GF-D8 (cell line): ENCODE data around the gene TLE4.

Experiments
- DNase-seq: peaks from one replicate; lab custom pipeline; 2025; lab: John Stamatoyannopoulos, UW

The TLE4 gene

DNA sequence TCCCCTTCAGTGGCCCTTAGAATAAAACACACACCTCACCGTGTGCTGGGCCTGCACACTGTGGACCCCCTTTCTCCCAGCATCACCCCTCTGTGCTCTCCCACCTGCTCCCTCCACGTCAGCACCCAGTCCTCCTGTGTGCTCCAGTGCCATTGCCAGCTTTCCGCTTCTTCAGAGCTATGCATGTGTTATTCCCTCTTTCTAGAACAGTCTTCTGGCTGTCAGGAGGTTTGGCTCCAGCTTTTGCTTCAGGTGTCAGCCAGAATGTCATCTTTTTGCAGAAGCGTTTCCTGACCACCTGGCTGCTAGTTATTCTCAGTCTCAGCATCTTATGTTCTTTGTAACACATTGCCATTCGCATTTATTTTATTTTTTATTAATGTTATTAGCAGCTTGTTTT, 119.7 kb downstream of the TLE4 start:
- no peak for DNase-seq

DNA sequence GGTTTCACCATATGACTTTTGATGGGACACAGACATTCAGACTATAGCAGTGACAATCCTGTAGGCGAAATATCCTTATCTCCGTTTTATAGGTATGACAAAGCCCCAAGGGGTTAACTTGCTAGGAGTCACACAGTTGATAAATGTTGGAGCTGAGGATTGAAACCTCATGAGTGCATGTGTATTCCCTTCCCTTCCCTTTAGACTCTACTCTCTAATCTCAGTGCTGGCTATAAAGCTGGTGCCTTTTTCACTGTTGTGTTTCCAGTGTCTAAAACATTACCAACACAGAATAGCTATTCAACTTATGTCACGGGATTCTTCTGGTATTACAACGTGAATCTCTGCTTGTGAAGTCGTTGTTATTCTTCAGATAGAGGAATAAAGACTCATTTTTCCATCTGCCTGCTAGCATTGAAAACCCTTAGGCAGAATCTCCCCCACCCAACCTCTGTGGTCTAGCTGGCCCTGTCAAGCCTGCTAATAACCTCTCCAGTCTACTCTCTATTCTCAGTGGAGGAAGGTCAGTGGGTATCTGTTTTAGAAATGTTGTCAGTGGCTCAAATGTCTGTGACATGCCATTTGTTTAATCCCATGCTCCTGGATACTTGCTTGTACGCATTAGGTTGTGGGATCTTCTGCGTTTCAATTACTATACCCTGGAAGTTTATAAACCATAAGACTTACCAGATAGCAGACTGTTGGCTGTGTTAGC, 121.2 kb downstream of the TLE4 start:
- DNase-seq: no peak

DNA sequence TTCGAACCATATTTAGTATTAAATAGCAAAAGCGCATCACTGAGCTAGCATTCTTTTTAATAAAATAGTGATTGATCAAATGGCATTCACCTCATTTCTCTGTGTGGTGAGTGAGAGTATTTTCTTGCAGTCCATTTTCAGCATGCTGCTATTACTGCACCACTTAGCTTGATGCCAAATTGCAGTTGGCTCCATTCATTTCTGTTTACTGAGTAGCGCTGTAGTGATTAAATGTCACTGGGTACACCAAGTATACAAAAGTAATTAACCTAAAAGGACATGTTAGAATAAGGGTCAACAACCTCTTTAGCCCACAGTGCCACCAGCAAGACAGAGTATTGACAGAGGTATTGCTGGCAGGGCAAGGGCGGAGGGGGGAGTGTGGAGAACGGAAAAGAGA, 122.0 kb downstream of the TLE4 start:
- DNase-seq: no peak

GRCh38 chr9:79694208-79694607, 122.4 kb downstream of the TLE4 start:
- no peak for DNase-seq

GRCh38 chr9:79694676-79695400, 123.1 kb downstream of the TLE4 start:
- DNase-seq: no peak

DNA sequence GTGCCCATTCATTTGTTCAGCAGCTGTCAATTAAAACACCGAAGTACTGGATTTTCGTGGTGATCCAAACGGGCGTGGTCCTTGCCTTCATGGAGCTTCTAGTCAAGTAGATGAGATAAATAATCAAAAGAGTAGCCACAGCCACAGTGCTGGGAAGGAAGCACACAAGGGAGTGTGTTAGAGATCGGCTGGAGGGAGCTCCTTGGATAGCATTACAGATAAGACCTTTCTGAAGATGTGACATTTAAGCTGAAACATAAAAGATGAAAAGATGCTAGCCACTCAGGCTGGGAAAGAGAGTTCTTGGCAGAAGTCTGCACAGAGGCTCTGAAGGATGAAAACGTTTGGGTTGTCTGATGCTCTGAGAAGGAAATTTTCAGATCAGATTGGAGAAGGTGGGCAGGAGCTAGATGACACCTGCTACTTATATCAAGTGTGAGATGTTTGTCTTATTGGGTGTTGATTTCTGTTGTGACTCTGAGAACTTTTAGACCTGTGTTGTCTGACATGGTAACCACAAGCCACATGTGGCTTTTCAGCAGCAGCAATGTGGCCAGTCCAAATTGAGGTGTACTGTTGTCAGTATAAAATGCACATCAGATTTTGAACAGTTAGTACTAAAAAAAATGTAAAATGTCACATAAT, 123.9 kb downstream of the TLE4 start:
- DNase-seq: no peak

DNA sequence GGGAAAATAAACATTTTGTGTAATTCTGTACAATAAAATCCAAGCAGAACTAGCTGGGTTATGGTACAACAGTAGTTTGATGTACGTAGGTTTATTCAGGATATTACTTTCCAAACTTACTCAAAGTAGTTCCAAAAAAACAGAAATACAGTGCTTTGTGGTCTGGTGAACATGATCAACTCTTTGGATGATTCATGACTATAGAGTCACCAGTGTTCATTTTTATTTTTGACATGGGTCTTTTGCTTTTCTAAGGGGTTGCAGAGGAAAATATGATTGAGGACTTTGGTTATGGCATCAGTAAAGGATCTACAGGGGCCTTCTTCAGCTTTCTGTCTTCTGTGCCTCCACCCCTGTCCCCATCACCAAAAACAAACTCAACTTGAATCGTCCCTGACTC, 127.2 kb downstream of the TLE4 start:
- no peak for DNase-seq

GRCh38 chr9:79699479-79699878, 127.7 kb downstream of the TLE4 start:
- DNase-seq: no peak

DNA sequence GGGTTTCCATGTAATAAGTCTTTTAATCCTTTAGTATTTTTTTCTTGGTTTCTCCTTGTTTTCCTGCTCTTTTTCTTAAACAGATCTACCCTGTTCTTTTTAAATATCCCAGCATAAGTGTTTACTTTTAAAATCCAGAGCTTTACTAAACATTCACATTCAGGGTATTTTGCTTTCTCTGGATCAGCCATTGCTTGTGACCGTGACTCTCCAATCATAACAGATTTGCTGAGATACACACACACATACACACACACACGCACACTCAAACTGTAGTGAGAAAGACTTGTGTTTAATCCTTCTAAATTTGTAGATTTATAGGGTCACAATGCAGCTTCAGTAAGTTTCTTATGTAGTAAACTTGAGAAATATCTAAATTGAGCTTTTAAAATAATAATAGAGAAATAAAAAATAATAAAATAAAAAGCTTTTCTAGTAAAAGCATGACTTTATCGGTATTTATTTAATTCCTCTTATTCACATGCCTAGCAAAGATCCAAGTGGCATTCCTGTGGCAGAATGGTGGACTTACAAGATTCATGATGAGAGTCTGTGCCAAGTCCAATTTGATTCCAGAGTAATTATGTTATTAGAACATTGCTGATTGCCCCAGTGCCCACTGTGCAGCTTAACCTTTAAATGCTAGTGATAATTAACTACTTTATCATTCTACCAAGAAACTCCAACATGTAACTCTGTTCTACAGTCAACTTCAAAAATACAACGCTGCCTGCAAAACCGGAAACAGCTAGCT, 129.0 kb downstream of the TLE4 start:
- DNase-seq: no peak

GRCh38 chr9:79701651-79702050, 129.9 kb downstream of the TLE4 start:
- DNase-seq: peak; percentile 28

- DNase-seq: no peak
These were observed 133.9 kb downstream of the TLE4 start for GRCh38 chr9:79705704-79706103.

- DNase-seq: no peak
These were observed 134.7 kb downstream of the TLE4 start for GRCh38 chr9:79706512-79706911.

DNA sequence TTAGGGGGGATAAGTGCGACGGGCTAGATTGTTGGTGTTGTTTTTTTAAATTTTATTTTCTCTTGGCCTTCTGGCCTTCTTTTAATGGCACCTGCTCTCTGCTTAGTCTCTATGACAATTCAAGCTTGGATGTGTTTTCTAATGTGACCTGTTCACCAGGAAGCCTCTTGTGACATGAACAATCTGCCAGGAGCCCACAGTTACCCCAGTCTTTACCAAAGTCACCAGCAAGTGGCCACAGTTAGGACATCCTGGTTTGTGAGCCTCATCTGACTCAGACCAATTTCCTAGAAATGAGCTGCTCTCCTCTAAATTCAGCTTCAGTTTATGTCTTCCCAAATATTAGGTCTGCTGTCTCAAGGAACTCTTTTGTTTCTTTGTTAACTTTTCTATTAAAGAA, 135.8 kb downstream of the TLE4 start:
- DNase-seq: no peak

DNA sequence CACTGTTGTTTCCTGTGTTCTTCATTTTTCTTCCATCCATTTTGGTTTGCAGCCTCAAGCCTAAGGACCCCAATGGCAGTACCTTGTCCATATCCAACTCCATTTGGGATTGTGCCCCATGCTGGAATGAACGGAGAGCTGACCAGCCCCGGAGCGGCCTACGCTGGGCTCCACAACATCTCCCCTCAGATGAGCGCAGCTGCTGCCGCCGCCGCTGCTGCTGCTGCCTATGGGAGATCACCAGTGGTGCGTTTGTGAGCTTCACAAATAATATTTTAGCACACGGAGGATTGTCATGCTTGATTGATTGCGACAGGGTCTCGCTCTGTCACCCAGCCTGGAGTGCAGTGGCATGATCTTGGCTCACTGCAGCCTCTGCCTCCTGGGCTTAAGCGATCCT, 136.8 kb downstream of the TLE4 start:
- DNase-seq: no peak

DNA sequence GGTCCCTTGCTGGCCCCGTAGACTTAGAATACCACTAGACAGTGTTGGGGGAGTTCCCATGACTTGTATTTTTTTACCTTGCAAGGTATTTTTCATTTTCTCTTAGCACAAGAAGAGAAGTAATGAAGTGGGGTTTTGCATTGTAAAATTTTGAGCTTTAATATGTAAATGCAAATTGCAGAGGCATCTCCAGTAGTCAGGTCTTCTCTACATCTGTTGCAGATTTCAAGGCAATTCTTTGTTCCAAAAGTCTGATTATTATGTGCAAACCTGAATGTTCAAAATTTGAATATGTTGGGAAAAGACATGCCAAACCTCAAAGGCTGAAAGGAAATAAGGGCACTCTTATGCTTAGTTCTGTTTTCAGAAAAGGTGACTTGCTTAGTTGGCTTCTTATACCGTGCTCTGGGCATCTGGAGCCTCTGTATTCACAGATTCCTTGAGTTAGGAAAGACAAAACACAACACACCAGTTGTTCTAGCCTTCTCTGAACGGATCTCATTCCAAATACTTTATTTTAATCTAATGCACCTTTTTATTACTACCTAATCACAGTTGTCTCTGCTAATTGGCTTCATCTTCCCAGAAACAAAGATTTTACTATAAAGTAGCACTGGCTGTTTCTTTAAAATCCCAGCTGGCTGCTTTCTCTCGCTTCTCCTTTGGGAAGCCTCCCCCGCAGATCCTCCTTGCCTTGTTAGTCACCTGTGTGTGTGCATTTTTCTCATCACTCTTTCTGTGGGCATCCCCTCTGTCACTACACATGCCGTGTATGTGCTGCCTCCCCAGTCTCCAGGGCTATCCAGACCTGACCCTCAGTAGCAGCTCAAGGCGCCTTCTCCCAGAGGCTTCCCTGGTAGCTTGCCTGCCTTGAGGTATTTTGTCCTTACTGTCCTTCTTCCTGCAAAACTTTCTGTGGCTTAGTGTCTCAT, 138.2 kb downstream of the TLE4 start:
- DNase-seq: no peak

GRCh38 chr9:79711874-79712273, 140.1 kb downstream of the TLE4 start:
- DNase-seq: no peak

GRCh38 chr9:79719021-79719420, 147.3 kb downstream of the TLE4 start:
- no peak for DNase-seq

DNA sequence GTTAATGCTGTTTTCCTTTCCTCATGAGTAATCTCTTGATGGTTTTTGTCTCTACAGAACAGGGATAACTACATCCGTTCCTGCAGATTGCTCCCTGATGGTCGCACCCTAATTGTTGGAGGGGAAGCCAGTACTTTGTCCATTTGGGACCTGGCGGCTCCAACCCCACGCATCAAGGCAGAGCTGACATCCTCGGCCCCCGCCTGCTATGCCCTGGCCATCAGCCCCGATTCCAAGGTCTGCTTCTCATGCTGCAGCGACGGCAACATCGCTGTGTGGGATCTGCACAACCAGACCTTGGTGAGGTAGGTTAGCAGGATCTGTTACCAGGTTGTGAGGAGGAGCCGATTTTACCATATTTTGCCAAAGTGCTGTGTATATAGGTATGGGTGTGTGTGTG, 148.2 kb downstream of the TLE4 start:
- no peak for DNase-seq

DNA sequence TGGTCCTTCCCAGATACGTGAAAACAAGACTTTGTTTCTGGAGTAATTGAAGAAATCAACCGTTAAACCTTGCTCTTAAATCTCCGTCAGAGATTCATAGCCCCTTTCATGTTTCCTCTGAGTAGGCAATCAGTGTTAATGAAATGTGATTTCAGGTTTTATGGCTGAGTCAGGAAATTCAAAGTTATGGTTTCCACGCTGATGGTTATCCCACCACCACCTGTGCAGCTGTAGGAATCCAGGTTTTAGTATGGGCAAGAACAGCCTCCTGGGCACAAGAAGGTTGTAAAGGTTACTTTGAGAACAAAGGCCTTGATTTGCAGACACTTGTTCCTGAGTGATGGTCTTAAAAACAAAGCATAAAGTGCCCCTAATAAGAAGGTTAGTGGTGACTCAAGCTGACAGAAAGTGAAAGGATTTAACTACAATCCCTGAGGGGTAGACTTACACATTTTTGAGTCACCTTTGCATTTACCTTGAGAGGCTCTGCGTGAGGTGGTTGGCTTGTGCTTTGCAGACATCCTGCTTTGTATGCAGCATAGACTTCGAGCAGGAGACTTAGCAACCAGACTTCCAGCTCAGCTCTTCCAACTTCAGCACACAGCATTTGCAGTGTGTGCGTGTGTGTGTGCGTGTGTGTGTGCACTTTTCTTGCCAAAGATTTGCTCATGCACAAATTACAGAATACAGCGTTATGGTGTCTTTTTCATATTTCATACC, 159.6 kb downstream of the TLE4 start:
- DNase-seq: no peak

DNA sequence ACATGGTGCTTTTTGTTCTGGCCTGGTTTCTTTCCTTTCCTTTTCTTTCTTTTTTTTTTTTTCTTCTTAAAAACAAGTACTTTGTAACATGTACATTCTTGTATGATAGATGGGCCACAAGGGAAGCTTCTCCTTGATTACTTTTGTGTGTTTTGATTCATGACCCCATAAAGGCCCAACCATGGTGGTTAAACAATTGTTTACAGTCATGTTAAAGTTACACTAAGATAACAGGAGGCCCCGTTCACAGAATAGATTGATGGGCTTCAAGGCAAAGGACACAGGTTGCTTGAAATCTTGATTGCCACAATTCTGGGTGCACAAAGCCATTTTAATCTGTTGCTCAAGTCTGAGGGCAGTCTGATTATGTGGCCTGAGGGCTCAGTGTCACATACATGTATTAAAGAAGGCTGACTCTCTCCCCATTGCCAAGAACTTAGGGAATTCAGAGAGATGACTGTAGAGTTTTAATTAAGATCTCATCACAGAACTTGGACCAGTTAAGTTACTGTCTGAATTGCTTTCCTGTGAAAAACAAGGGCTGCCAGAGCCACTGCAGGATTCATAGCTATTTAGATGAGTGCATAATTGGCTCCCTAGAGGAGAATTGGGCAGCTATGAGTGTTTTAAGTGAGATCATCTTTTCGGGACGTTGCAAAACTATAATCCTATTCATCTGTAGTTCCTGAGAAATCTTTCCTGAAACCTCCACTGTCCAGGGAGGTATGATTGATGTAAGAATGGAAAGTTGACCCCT, 163.4 kb downstream of the TLE4 start:
- DNase-seq: no peak
